ENCODE measurements around the gene LOXL1. TPM values are rescaled to one million over a fixed set of nuclear protein-coding genes. Genes with fewer than 3 reads are reported as not detected.

LOXL1 gene
- total RNA-seq, 1 experiment from 2014 or later, result 249 TPM

DNA sequence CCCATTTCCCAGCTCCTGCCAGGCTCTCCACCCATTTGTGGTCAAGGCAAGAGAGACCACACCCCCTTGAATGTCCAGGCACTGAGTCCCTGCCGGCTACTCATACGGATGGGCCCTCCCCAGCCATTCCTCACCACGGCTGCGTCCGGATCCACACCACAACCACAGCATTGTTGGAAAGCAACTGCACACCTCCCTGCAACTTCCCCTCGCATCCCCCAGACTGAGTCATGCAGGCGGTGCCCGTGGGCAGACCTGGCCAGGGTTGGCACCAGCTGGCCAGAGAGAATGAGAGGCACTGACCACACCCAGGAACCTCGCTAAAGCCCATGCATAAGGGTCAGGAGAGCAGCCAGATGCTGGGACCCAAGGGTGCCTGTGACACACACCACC lies 30.5 kb downstream of the LOXL1 start:
- Histone ChIP-seq H3K4me1 (ENCODE audit: insufficient read depth, low read length) (peaks cover 62% of the 10 kb centered on the region), H2AFZ (ENCODE audit: low read length) (no peak overlapping the region), H3K9me3 (ENCODE audit: low read length) (no peaks in the 10 kb centered on the region), H3K79me2 (ENCODE audit: low read length) (peaks cover 38% of the 10 kb centered on the region), H3K4me2 (ENCODE audit: low read length) (peak overlapping the region; percentile 77), H3K27ac (ENCODE audit: low read length) (peak overlapping the region; percentile 97), H4K20me1 (ENCODE audit: low read length) (no peaks in the 10 kb centered on the region), H3K4me3 (ENCODE audit: low read length) (peak overlapping the region; percentile 32; the same call in 1 of the 2 replicates), H3K27me3 (ENCODE audit: low read length) (no peaks in the 10 kb centered on the region), H3K9ac (ENCODE audit: low read length) (peak overlapping the region; percentile 73), H3K36me3 (ENCODE audit: low read depth, low read length) (no peaks in the 10 kb centered on the region; the same call in 1 of the 2 replicates), H3F3A (ENCODE audit: low read length, unreplicated experiment) (peaks cover 18% of the 10 kb centered on the region), H3K9me2 (replicated peaks; ENCODE audit: low read length) (no peaks in the 10 kb centered on the region)
- no TSS peak for BruUV-seq (replicated peaks)
- ATAC-seq (peak; percentile 72), DNase-seq (peak; percentile 98)
- TF ChIP-seq, protein P1, sequence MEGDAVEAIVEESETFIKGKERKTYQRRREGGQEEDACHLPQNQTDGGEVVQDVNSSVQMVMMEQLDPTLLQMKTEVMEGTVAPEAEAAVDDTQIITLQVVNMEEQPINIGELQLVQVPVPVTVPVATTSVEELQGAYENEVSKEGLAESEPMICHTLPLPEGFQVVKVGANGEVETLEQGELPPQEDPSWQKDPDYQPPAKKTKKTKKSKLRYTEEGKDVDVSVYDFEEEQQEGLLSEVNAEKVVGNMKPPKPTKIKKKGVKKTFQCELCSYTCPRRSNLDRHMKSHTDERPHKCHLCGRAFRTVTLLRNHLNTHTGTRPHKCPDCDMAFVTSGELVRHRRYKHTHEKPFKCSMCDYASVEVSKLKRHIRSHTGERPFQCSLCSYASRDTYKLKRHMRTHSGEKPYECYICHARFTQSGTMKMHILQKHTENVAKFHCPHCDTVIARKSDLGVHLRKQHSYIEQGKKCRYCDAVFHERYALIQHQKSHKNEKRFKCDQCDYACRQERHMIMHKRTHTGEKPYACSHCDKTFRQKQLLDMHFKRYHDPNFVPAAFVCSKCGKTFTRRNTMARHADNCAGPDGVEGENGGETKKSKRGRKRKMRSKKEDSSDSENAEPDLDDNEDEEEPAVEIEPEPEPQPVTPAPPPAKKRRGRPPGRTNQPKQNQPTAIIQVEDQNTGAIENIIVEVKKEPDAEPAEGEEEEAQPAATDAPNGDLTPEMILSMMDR (conservative IDR thresholded peaks at IDR 0.05; ENCODE audit: low read depth, low read length), result no peak
- no peak for TF ChIP-seq EZH2 (IDR thresholded peaks at IDR 0.05; ENCODE audit: low read length, unreplicated experiment)
- TF ChIP-seq EZH2phosphoT487 (IDR thresholded peaks at IDR 0.05; ENCODE audit: borderline replicate concordance, low read length), result no peak
- ChIA-PET CTCF (interaction anchor here (0.6 to 0.8 kb wide), 3 partner anchors 16 to 172 kb away, joined by 3 to 6 read pairs (median 4); no protein-coding TSS in a partner anchor), POLR2A (ENCODE audit: unreplicated experiment) (interaction anchor here (0.9 to 1.9 kb wide), 2 partner anchors 16 to 29 kb away, joined by 6 to 8 read pairs; no protein-coding TSS in a partner anchor)
- intact Hi-C loops (cut with micrococcal nuclease), result loop anchor here (2.0 to 5.0 kb wide), 3 partner anchors 30 to 59 kb away; partner anchors contain the start of gene LOXL1

DNA sequence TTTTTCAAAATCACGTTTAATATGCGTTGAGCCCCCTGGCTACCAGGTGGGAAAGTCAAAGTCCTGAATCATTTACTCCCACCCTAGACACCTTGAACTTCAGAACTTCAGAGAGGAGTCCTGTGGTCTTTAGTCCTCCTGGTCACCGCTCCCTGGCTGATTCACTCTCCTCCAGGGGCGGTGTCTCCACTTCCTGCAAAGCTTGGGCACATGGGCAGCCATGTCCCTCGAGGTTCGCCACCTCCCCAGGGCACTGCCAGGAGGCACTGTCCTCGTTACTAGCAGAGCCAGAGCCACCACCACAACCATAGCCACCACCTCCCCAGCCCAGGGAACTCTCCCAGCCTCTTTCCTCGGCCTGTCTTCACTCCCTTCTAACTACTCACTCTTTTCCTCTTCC lies 31.0 kb downstream of the LOXL1 start:
- Histone ChIP-seq H3K4me3 (ENCODE audit: low read length) (peak overlapping the region; percentile 31; the same call in 1 of the 2 replicates), H3K79me2 (ENCODE audit: low read length) (peaks cover 42% of the 10 kb centered on the region), H3K27me3 (ENCODE audit: low read length) (no peaks in the 10 kb centered on the region), H4K20me1 (ENCODE audit: low read length) (no peaks in the 10 kb centered on the region), H3K9me3 (ENCODE audit: low read length) (no peaks in the 10 kb centered on the region), H3K9me2 (replicated peaks; ENCODE audit: low read length) (no peaks in the 10 kb centered on the region), H3K9ac (ENCODE audit: low read length) (peak overlapping the region; percentile 66), H3K4me2 (ENCODE audit: low read length) (peak overlapping the region; percentile 70), H3F3A (ENCODE audit: low read length, unreplicated experiment) (peaks cover 18% of the 10 kb centered on the region), H3K4me1 (ENCODE audit: insufficient read depth, low read length) (peaks cover 65% of the 10 kb centered on the region), H3K36me3 (ENCODE audit: low read depth, low read length) (no peaks in the 10 kb centered on the region; the same call in 1 of the 2 replicates), H3K27ac (ENCODE audit: low read length) (peak overlapping the region; percentile 97), H2AFZ (ENCODE audit: low read length) (no peak overlapping the region)
- ChIA-PET POLR2A (ENCODE audit: unreplicated experiment) (interaction anchor here (1.9 kb wide), 1 partner anchor 30 kb away, joined by 8 read pairs; no protein-coding TSS in a partner anchor), CTCF (interaction anchor here (0.6 kb wide), 1 partner anchor 171 kb away, joined by 4 read pairs; no protein-coding TSS in a partner anchor)
- ATAC-seq (no peak), DNase-seq (peak; percentile 62)
- TF ChIP-seq, protein P1 (conservative IDR thresholded peaks at IDR 0.05; ENCODE audit: low read depth, low read length), result no peak
- TF ChIP-seq EZH2 (IDR thresholded peaks at IDR 0.05; ENCODE audit: low read length, unreplicated experiment) (no peak), EZH2phosphoT487 (IDR thresholded peaks at IDR 0.05; ENCODE audit: borderline replicate concordance, low read length) (no peak)
- intact Hi-C loops (cut with micrococcal nuclease), result loop anchor here (2.0 to 5.0 kb wide), 3 partner anchors 30 to 60 kb away; partner anchors contain the start of gene LOXL1
- BruUV-seq (replicated peaks), result TSS peak; percentile 76

GRCh38 chr15:73957785-73958184 lies 31.5 kb downstream of the LOXL1 start:
- ChIA-PET CTCF (no interaction called here), POLR2A (ENCODE audit: unreplicated experiment) (interaction anchor here (1.9 kb wide), 1 partner anchor 30 kb away, joined by 8 read pairs; no protein-coding TSS in a partner anchor)
- Histone ChIP-seq H3K27ac (ENCODE audit: low read length) (peak overlapping the region; percentile 97), H3K4me2 (ENCODE audit: low read length) (peak overlapping the region; percentile 70), H3K9me3 (ENCODE audit: low read length) (no peaks in the 10 kb centered on the region), H4K20me1 (ENCODE audit: low read length) (no peaks in the 10 kb centered on the region), H3K4me1 (ENCODE audit: insufficient read depth, low read length) (peaks cover 70% of the 10 kb centered on the region), H2AFZ (ENCODE audit: low read length) (no peak overlapping the region), H3K36me3 (ENCODE audit: low read depth, low read length) (no peaks in the 10 kb centered on the region), H3K4me3 (ENCODE audit: low read length) (peak overlapping the region; percentile 31; the same call in 1 of the 2 replicates), H3K9me2 (replicated peaks; ENCODE audit: low read length) (no peaks in the 10 kb centered on the region), H3K79me2 (ENCODE audit: low read length) (peaks cover 47% of the 10 kb centered on the region), H3K9ac (ENCODE audit: low read length) (peak overlapping the region; percentile 66), H3F3A (ENCODE audit: low read length, unreplicated experiment) (peaks cover 18% of the 10 kb centered on the region), H3K27me3 (ENCODE audit: low read length) (no peaks in the 10 kb centered on the region)
- BruUV-seq (replicated peaks), result no TSS peak
- intact Hi-C loops (cut with micrococcal nuclease), result loop anchor here (2.0 to 5.0 kb wide), 3 partner anchors 31 to 60 kb away; partner anchors contain the start of gene LOXL1
- DNase-seq (no peak), ATAC-seq (no peak)
- TF ChIP-seq, protein P1 (conservative IDR thresholded peaks at IDR 0.05; ENCODE audit: low read depth, low read length), result no peak
- TF ChIP-seq EZH2 (IDR thresholded peaks at IDR 0.05; ENCODE audit: low read length, unreplicated experiment) (no peak), EZH2phosphoT487 (IDR thresholded peaks at IDR 0.05; ENCODE audit: borderline replicate concordance, low read length) (no peak)

Measured in PC-3 (cell line).